ENCODE measurements around the gene KRT222.

DNA sequence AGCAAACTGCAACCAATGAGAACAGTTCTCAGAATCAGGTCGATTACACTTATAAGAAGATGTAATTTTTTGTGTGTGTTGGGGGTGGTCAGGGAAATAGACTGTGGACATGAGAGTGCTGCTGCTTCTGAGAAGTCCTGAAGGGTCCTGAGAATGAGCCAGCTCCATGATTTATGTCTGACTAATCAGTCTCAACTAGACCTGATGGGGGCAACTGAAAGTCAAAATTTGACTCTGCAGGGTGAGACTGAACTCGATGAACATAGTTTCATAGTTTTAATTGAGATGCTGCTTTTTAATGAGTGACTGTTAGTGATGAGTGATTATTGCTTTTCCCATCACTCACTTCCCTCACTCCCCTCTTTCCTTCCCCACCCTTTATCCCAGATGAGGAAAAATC lies 54.6 kb downstream of the KRT222 start:
- TF ChIP-seq, protein P1, sequence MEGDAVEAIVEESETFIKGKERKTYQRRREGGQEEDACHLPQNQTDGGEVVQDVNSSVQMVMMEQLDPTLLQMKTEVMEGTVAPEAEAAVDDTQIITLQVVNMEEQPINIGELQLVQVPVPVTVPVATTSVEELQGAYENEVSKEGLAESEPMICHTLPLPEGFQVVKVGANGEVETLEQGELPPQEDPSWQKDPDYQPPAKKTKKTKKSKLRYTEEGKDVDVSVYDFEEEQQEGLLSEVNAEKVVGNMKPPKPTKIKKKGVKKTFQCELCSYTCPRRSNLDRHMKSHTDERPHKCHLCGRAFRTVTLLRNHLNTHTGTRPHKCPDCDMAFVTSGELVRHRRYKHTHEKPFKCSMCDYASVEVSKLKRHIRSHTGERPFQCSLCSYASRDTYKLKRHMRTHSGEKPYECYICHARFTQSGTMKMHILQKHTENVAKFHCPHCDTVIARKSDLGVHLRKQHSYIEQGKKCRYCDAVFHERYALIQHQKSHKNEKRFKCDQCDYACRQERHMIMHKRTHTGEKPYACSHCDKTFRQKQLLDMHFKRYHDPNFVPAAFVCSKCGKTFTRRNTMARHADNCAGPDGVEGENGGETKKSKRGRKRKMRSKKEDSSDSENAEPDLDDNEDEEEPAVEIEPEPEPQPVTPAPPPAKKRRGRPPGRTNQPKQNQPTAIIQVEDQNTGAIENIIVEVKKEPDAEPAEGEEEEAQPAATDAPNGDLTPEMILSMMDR (IDR thresholded peaks at IDR 0.05; ENCODE audit: low read length) = no peak
- TF ChIP-seq EZH2 (optimal IDR thresholded peaks at IDR 0.05; ENCODE audit: low read depth, low read length) = no peak

Measured in MM.1S (cell line).